CD14-positive monocyte (primary cell): Measurements from ENCODE around the gene BARHL2. TPM values are rescaled to one million over a fixed set of nuclear protein-coding genes. Genes with fewer than 3 reads are reported as not detected.
A peak's percentile ranks its signal among the peaks of the same experiment; 100 is the strongest.

Experiments used
- DNase-seq, 3 donors: peaks; one replicate each; pipeline ENCODE4 v3.0.0-alpha.2; 2011 to 2022
- H2AFZ ChIP-seq: 2 replicates; pipeline ENCODE4 v1.6.0; 2012; ENCODE audit warnings: mild to moderate bottlenecking, low read depth, low read length, inconsistent platforms; ENCODE audit not compliant: insufficient read depth, poor library complexity, severe bottlenecking
- H3K27ac ChIP-seq, 2 donors: 1 replicate in 1 of 2; 2 replicates in 1 of 2; pipeline ENCODE4 v1.5.1; 2012 to 2013; ENCODE audit warnings: low read length in 2 of 2, control low read depth in 1 of 2, inconsistent platforms in 1 of 2, low read depth in 1 of 2, mild to moderate bottlenecking in 1 of 2
- H3K27me3 ChIP-seq, 2 donors: one replicate each; pipeline versions ENCODE4 v1.6.0 to v1.6.1; 2011 to 2013; ENCODE audit warnings: low read length in 2 of 2; ENCODE audit not compliant: control insufficient read depth in 2 of 2, insufficient read depth in 2 of 2
- H3K36me3 ChIP-seq, 2 donors: replicated peaks in 1 of 2; 1 replicate in 1 of 2; 2 replicates in 1 of 2; pipeline versions ENCODE4 v1.5.1 to v1.6.1; 2012 to 2013; ENCODE audit warnings: low read length in 2 of 2, control low read depth in 1 of 2, inconsistent platforms in 1 of 2, mild to moderate bottlenecking in 1 of 2; ENCODE audit not compliant: insufficient read depth in 2 of 2, control insufficient read depth in 1 of 2
- H3K4me1 ChIP-seq, 2 donors: 1 replicate in 1 of 2; 2 replicates in 1 of 2; pipeline versions ENCODE4 v1.5.1 to v1.6.1; 2012 to 2013; ENCODE audit warnings: low read length in 2 of 2, control low read depth in 1 of 2, inconsistent platforms in 1 of 2, mild to moderate bottlenecking in 1 of 2, moderate library complexity in 1 of 2; ENCODE audit not compliant: insufficient read depth in 2 of 2, control insufficient read depth in 1 of 2
- H3K4me2 ChIP-seq: replicated peaks from 2 replicates; pipeline ENCODE3; 2012; ENCODE audit warnings: low read length, moderate library complexity, mild to moderate bottlenecking; ENCODE audit not compliant: poor library complexity, severe bottlenecking; ENCODE audit errors: extremely low read depth
- H3K4me3 ChIP-seq, 3 experiments: fragments of 200-600 bp in 1 of 3; sonication (generic) in 1 of 3; replicated peaks in 1 of 3; 1 replicate in 2 of 3; 2 replicates in 1 of 3; pipeline ENCODE4 v1.5.1; 2011 to 2013; ENCODE audit warnings: low read length in 3 of 3, mild to moderate bottlenecking in 3 of 3, control low read depth in 2 of 3, low read depth in 2 of 3, inconsistent platforms in 1 of 3, moderate library complexity in 1 of 3
- H3K79me2 ChIP-seq: 2 replicates; pipeline ENCODE4 v1.6.0; 2012; ENCODE audit warnings: mild to moderate bottlenecking, control low read depth, inconsistent platforms, low read length, moderate library complexity; ENCODE audit not compliant: insufficient read depth
- H3K9ac ChIP-seq: 2 replicates; pipeline ENCODE4 v1.6.0; 2017; ENCODE audit warnings: low read length, mild to moderate bottlenecking; ENCODE audit not compliant: insufficient read depth, poor library complexity, severe bottlenecking
- H3K9me3 ChIP-seq, 2 donors: replicated peaks in 1 of 2; 1 replicate in 1 of 2; 2 replicates in 1 of 2; pipeline versions ENCODE4 v1.5.1 to v1.6.1; 2012 to 2013; ENCODE audit warnings: low read length in 2 of 2, control low read depth in 1 of 2; ENCODE audit not compliant: control insufficient read depth in 1 of 2, insufficient read depth in 1 of 2
- H4K20me1 ChIP-seq: 2 replicates; pipeline ENCODE4 v1.6.0; 2012; ENCODE audit warnings: mild to moderate bottlenecking, low read length, control low read depth, moderate library complexity; ENCODE audit not compliant: insufficient read depth
- H3K27ac Mint-ChIP-seq, 7 donors: one replicate each; pipeline ENCODE4 v1.8.0; 2020; ENCODE audit warnings: mild to moderate bottlenecking in 7 of 7, mixed read lengths in 7 of 7, moderate library complexity in 6 of 7, inconsistent platforms in 2 of 7
- H3K27me3 Mint-ChIP-seq, 3 donors: one replicate each; pipeline ENCODE4 v1.8.0; 2021 to 2022; ENCODE audit warnings: low read depth in 3 of 3, mild to moderate bottlenecking in 3 of 3, mixed read lengths in 3 of 3, moderate library complexity in 3 of 3, inconsistent platforms in 1 of 3
- H3K36me3 Mint-ChIP-seq, 2 donors: one replicate each; pipeline ENCODE4 v1.8.0; 2020; ENCODE audit warnings: mixed read lengths in 2 of 2, inconsistent platforms in 1 of 2, mild to moderate bottlenecking in 1 of 2
- H3K4me1 Mint-ChIP-seq: one replicate; pipeline ENCODE4 v1.8.0; 2020; ENCODE audit warnings: mild to moderate bottlenecking, mixed read lengths
- H3K4me3 Mint-ChIP-seq, 2 donors: one replicate each; pipeline ENCODE4 v1.8.0; 2020; ENCODE audit warnings: mild to moderate bottlenecking in 2 of 2, mixed read lengths in 2 of 2, moderate library complexity in 1 of 2
- H3K9me3 Mint-ChIP-seq, 7 donors: one replicate each; pipeline ENCODE4 v1.8.0; 2020 to 2022; ENCODE audit warnings: mixed read lengths in 7 of 7, mild to moderate bottlenecking in 6 of 7, moderate library complexity in 6 of 7, inconsistent platforms in 2 of 7
- CTCF ChIP-seq: fragments of 200-600 bp; IDR thresholded peaks from one replicate; pipeline ENCODE4 v1.8.0; 2022; ENCODE audit warnings: antibody characterized with exemption, mild to moderate bottlenecking
- WGBS: methylation state at CpG from one replicate; pipeline ENCODE4 v1.1.5; 2013; ENCODE audit warnings: missing lambda C conversion rate; ENCODE audit not compliant: insufficient coverage; 5-methylcytosine and 5-hydroxymethylcytosine counted together
- intact Hi-C, 2 donors: fragments of 100-400 bp; cut with micrococcal nuclease; formaldehyde crosslinking; loops; one replicate each; pipeline versions ENCODE4 v1.15.0 to v1.15.1; 2023
- polyA plus RNA-seq, 3 donors: library from polyadenylated mRNA; depleted of rRNA in 1 of 3; unstranded in 2 of 3; stranded (reverse) in 1 of 3; fragments of 300-500 nt in 2 of 3; fragments of >200 nt in 1 of 3; fragmentation: Illumina TruSeq in 2 of 3; gene quantifications; 1 replicate in 2 of 3; 2 replicates in 1 of 3; pipeline ENCODE4 v1.2.3, GENCODE V29; 2012 to 2021

Gene BARHL2
- polyA plus RNA-seq, 3 donors: not detected

GRCh38 chr1:90726425-90726985 is 9.4 kb upstream of the BARHL2 start:
- Mint-ChIP-seq H3K4me1 (peaks cover 58% of the 10 kb centered on the region), H3K4me3 (peak overlapping the region; percentile 32 to 91), H3K36me3 (peaks cover 0 to 20% of the 10 kb centered on the region in 2 donors), H3K9me3 (peaks cover 0 to 57% (median 38%) of the 10 kb centered on the region in 7 donors), H3K27ac (no peak overlapping the region), H3K27me3 (peaks cover 97 to 100% (median 98%) of the 10 kb centered on the region in 3 donors)
- Histone ChIP-seq H3K27ac (no peak overlapping the region), H3K79me2 (no peaks in the 10 kb centered on the region), H3K27me3 (peaks cover 99 to 100% of the 10 kb centered on the region in 2 donors), H3K9ac (no peak overlapping the region), H3K4me1 (peaks cover 22 to 29% of the 10 kb centered on the region in 2 donors), H3K36me3 (no peaks in the 10 kb centered on the region), H3K9me3 (peaks cover 8 to 87% of the 10 kb centered on the region in 2 donors), H3K4me2 (peak overlapping the region; percentile 11), H2AFZ (no peak overlapping the region), H4K20me1 (no peaks in the 10 kb centered on the region), H3K4me3 (no peak overlapping the region)
- 5% methylated on average over 26 of the region's 28 CpGs for WGBS
- intact Hi-C loops: no loop called here
- DNase-seq: no peak
- no peak for TF ChIP-seq CTCF

- peaks cover 98 to 100% of the 10 kb centered on the region in 2 donors for H3K27me3 ChIP-seq
- H3K79me2 ChIP-seq: no peaks in the 10 kb centered on the region
- peaks cover 22 to 29% of the 10 kb centered on the region in 2 donors for H3K4me1 ChIP-seq
- H3K36me3 ChIP-seq: no peaks in the 10 kb centered on the region
- peak overlapping the region; percentile 24 for H2AFZ ChIP-seq
- Mint-ChIP-seq H3K9me3 (peaks cover 0 to 64% (median 38%) of the 10 kb centered on the region in 7 donors), H3K36me3 (peaks cover 0 to 22% of the 10 kb centered on the region in 2 donors), H3K27ac (no peak overlapping the region), H3K27me3 (peaks cover 97 to 100% (median 98%) of the 10 kb centered on the region in 3 donors), H3K4me3 (peak overlapping the region; percentile 37 to 91), H3K4me1 (peaks cover 63% of the 10 kb centered on the region)
- no peak overlapping the region for H3K4me3 ChIP-seq
- H3K27ac ChIP-seq: no peak overlapping the region
- 4% methylated on average over 40 of the region's 44 CpGs for WGBS
- no peak overlapping the region for H3K4me2 ChIP-seq
- intact Hi-C loops: no loop called here
- no peak overlapping the region for H3K9ac ChIP-seq
- no peak for TF ChIP-seq CTCF
- no peak for DNase-seq
- H4K20me1 ChIP-seq: no peaks in the 10 kb centered on the region
- peaks cover 8 to 83% of the 10 kb centered on the region in 2 donors for H3K9me3 ChIP-seq
Measured at GRCh38 chr1:90725657-90726424, 8.7 kb upstream of the BARHL2 start.
